HUES48 (cell line): Measurements from ENCODE around the gene N4BP2.
A peak's percentile ranks its signal among the peaks of the same experiment; 100 is the strongest.

Source experiments
- H3K27ac ChIP-seq: one replicate; pipeline ENCODE4 v1.7.0; 2013; ENCODE audit warnings: low read depth, low read length, inconsistent platforms
- H3K27me3 ChIP-seq: 2 replicates; pipeline ENCODE4 v1.6.1; 2013; ENCODE audit warnings: mild to moderate bottlenecking, low read length; ENCODE audit not compliant: control insufficient read depth, insufficient read depth
- H3K36me3 ChIP-seq: 2 replicates; pipeline ENCODE4 v1.6.1; 2013; ENCODE audit warnings: low read length; ENCODE audit not compliant: control insufficient read depth, insufficient read depth
- H3K4me1 ChIP-seq: 2 replicates; pipeline ENCODE4 v1.6.1; 2013; ENCODE audit warnings: mild to moderate bottlenecking, low read length; ENCODE audit not compliant: control insufficient read depth, insufficient read depth
- H3K4me3 ChIP-seq: 2 replicates; pipeline ENCODE4 v1.5.1; 2013; ENCODE audit warnings: mild to moderate bottlenecking, low read depth, low read length
- H3K9ac ChIP-seq: 2 replicates; pipeline ENCODE4 v1.6.1; 2013; ENCODE audit warnings: mild to moderate bottlenecking, low read depth, low read length, moderate library complexity
- H3K9me3 ChIP-seq: 2 replicates; pipeline ENCODE4 v1.6.1; 2013; ENCODE audit warnings: low read length; ENCODE audit not compliant: control insufficient read depth, insufficient read depth

N4BP2 gene

DNA sequence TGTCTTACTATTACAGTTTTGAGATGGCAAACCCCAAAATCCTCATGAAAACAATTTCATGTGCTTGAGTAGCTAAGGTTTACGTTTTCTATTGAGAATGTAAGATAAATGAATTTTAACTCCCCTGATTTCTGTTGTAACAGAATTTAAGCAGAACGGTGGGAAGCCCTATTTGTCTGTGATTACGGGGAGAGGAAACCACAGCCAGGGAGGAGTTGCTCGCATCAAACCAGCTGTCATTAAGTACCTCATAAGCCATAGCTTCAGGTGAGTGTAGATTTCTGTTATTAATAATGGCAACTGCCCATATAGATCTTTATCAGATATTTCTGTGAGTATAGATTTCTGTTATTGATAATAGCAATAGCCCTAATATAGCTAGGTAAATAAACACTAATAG lies 96.0 kb downstream of the N4BP2 start:
- no peaks in the 10 kb centered on the region for H3K4me1 ChIP-seq
- H3K4me3 ChIP-seq, result no peak overlapping the region
- no peaks in the 10 kb centered on the region for H3K27me3 ChIP-seq
- H3K27ac ChIP-seq, result no peak overlapping the region
- H3K9ac ChIP-seq, result no peak overlapping the region
- peaks cover 38% of the 10 kb centered on the region for H3K36me3 ChIP-seq
- peaks cover 6% of the 10 kb centered on the region for H3K9me3 ChIP-seq

DNA sequence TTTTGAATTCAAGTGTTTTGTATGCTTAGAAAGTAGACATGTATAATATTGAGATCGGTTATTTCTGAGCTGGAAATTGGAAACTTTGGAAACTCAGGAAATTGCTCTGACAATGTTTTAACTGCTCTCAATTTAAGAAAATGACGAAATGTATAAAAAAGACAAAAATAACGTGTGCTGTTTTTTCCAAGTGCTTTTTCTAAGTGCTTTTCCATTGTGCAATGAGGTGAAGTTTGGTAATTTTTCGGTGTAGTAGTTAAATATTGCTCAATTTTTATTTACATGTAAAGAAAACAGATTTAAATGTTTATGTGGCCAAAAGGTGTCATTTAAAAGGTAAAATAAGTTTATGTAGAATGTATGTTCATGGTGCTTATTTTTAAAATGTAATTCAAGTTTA lies 100.8 kb downstream of the N4BP2 start:
- Histone ChIP-seq H3K27ac (no peak overlapping the region), H3K4me3 (no peak overlapping the region), H3K9me3 (no peaks in the 10 kb centered on the region), H3K36me3 (peaks cover 21% of the 10 kb centered on the region), H3K9ac (no peak overlapping the region), H3K27me3 (no peaks in the 10 kb centered on the region), H3K4me1 (no peaks in the 10 kb centered on the region)

DNA sequence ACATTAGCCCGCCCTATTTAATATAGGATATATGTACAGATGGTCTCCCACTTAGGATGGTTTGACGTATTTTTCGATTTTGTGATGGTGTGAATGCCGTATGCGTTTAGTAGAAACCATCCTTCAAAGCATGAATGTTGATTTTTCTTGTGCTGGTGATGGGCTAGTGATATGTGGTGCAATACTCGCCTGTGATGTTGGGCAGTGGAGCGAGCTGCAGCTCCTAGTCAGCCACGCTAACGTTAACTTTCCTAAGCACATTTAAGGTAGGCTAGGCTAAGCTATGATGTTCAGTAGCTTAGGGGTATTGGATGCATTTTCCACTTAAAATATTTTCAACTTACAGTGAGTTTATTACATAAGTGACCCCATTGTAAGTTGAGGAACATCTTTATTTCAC lies 103.6 kb downstream of the N4BP2 start:
- Histone ChIP-seq H3K36me3 (no peaks in the 10 kb centered on the region), H3K4me3 (no peak overlapping the region), H3K27ac (no peak overlapping the region), H3K27me3 (no peaks in the 10 kb centered on the region), H3K9ac (no peak overlapping the region), H3K4me1 (0 out of 2 replicates have a peak, but pooled peaks cover 4% of the 10 kb centered on the region), H3K9me3 (no peaks in the 10 kb centered on the region)

DNA sequence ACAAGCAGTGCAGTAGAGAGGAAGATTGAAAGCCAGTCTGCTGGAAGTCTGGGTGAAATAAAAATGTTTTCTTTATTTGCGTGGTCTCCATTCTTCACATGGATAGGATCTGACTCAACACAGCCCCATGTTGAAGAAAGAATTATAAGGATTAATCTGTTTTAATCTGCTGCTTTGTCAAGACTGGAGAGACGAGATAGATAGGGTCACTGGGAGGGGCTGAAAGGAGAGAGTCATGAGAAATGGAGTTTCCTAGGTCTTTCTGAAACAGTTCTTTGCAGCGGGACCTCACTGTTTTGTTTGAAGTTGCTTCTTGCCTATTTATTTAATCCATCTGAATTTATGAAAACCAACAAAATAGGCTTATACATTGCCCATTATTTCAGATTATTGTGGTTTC lies 107.8 kb downstream of the N4BP2 start:
- no peaks in the 10 kb centered on the region for H3K9me3 ChIP-seq
- no peaks in the 10 kb centered on the region for H3K27me3 ChIP-seq
- no peak overlapping the region for H3K9ac ChIP-seq
- H3K4me1 ChIP-seq, result peaks cover 10% of the 10 kb centered on the region; the same call in 1 of the 2 replicates
- no peak overlapping the region for H3K4me3 ChIP-seq
- no peaks in the 10 kb centered on the region for H3K36me3 ChIP-seq
- H3K27ac ChIP-seq, result no peak overlapping the region

DNA sequence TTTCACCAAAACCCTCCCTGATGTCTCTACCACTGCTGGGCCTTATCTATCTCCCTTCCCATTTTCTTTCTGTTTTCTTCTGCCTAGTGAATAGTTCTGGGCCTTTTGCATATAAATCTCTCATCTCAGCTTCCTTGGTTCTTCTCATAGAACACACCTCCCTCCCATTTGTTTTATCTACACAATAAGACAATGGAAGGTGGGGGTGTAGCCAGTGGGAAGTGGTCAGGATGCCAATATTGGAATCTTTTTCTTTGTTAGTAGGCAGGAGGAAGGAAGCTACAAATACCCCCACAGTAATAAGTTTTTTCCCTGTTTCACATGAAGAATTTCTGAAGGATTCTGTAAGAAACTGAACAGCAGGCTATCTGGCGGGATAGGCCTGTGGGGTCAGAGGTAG lies 109.3 kb downstream of the N4BP2 start:
- H3K4me3 ChIP-seq, result no peak overlapping the region
- no peak overlapping the region for H3K27ac ChIP-seq
- H3K27me3 ChIP-seq, result no peaks in the 10 kb centered on the region
- no peaks in the 10 kb centered on the region for H3K9me3 ChIP-seq
- H3K9ac ChIP-seq, result no peak overlapping the region
- no peaks in the 10 kb centered on the region for H3K36me3 ChIP-seq
- H3K4me1 ChIP-seq, result peaks cover 10% of the 10 kb centered on the region; the same call in 1 of the 2 replicates

DNA sequence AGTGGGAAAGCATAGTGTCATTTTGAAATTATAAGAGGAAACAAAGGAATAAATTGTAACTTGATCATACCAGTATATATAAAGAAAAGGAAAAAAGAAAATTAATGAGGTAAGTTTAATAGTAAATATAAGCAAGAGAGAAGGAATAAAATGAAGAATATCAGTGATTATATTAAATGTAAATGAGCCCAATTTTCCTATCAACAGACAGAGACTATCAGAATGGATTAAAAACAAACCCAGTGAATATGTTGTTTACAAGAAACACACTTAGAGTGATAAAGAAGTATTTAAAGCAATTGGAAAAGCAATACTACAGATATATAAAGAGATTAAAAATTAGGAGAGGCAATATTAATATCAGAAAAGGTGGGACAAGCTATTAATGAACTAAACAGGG lies 111.4 kb downstream of the N4BP2 start:
- Histone ChIP-seq H3K27ac (no peak overlapping the region), H3K9me3 (no peaks in the 10 kb centered on the region), H3K4me3 (no peak overlapping the region), H3K36me3 (no peaks in the 10 kb centered on the region), H3K9ac (no peak overlapping the region), H3K27me3 (no peaks in the 10 kb centered on the region), H3K4me1 (peaks cover 10% of the 10 kb centered on the region; the same call in 1 of the 2 replicates)

DNA sequence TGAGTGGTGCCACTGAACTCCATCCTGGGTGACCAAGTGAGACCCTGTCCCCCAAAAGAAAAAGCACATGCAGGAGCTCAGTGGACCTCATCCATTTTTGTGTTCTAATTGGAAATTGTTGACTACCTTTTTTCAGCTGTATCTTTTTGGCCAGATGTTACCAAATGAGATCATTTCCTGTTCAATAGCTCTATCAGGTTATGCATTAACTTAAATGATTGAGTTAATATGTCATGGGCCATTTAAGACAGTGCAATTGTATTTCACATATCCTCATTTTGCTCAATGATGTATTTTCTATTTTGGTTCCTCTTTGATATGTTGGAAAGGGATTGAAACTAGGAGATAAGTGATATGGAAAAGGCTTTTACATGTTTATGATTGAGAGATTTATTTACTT lies 113.9 kb downstream of the N4BP2 start:
- Histone ChIP-seq H3K9ac (no peak overlapping the region), H3K9me3 (no peaks in the 10 kb centered on the region), H3K4me3 (no peak overlapping the region), H3K4me1 (peaks cover 5% of the 10 kb centered on the region; the same call in 1 of the 2 replicates), H3K36me3 (no peaks in the 10 kb centered on the region), H3K27me3 (no peaks in the 10 kb centered on the region), H3K27ac (no peak overlapping the region)

DNA sequence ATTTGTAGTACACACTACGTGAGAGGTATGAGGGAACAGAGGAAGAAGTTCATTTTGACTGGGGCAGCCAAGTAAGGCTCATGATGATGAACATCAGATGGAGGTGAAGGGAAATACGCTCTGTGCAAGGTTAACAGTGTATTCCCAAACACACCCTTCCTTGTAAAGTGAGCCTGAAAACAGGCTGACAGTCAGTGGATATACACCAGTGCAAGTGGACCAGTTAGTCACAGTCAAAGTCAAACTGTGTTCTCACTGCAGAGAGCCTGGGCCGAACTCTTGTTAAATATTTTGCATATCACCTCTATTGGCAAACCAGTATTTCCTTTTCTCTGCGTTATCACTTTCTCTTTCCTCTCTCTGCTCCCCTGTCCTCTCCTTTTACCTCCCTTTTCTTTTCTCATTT lies 116.8 kb downstream of the N4BP2 start:
- no peak overlapping the region for H3K9ac ChIP-seq
- no peaks in the 10 kb centered on the region for H3K36me3 ChIP-seq
- H3K9me3 ChIP-seq, result no peaks in the 10 kb centered on the region
- no peak overlapping the region for H3K4me3 ChIP-seq
- no peaks in the 10 kb centered on the region for H3K27me3 ChIP-seq
- no peak overlapping the region for H3K27ac ChIP-seq
- H3K4me1 ChIP-seq, result peaks cover 8% of the 10 kb centered on the region

DNA sequence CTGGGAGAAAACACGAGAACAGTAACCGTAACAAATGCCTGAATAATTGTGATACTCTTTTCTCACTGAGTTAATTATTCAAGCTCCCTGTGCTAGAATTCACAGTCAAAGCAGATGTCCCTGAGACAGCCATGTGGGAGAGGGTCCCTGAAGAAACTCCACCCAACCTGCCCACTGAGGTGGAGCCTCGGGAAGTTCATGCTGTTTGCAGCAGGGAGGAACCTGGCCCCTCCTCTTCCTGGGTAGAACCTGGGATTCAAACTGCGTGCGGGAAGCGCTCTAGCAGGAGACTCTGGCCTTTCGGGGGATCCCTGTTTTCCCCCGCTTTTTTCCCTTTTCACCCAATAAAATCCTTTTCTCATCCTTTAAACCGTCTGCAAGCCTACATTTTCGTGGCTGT lies 120.0 kb downstream of the N4BP2 start:
- no peak overlapping the region for H3K9ac ChIP-seq

DNA sequence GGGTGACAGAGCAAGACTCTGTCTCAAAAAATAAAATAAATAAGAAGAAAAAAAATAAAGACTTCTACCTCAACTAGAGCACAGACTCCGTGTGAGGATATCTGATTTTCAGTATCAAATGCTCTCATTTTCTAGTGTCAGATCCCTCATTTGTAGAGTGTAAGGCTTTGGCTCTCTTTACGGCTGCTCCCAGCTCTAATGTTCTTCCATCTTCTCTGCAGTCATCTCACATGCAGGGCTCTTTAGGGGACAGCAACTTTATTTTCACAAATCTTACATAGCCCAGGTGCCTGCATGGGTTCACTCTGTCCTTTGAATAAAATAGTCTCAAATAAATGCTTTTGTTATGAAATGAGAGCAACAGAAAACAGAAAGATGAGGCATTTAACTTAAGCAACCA lies 120.9 kb downstream of the N4BP2 start:
- Histone ChIP-seq H3K36me3 (no peaks in the 10 kb centered on the region), H3K27ac (no peak overlapping the region), H3K4me1 (peaks cover 8% of the 10 kb centered on the region), H3K4me3 (no peak overlapping the region), H3K27me3 (no peaks in the 10 kb centered on the region), H3K9ac (no peak overlapping the region), H3K9me3 (no peaks in the 10 kb centered on the region)

More for the DNA sequence above, 120.0 kb downstream of the N4BP2 start:
- Histone ChIP-seq H3K27ac (peak overlapping the region; percentile 7), H3K4me3 (no peak overlapping the region), H3K4me1 (peaks cover 8% of the 10 kb centered on the region), H3K9me3 (no peaks in the 10 kb centered on the region), H3K27me3 (no peaks in the 10 kb centered on the region), H3K36me3 (no peaks in the 10 kb centered on the region)

DNA sequence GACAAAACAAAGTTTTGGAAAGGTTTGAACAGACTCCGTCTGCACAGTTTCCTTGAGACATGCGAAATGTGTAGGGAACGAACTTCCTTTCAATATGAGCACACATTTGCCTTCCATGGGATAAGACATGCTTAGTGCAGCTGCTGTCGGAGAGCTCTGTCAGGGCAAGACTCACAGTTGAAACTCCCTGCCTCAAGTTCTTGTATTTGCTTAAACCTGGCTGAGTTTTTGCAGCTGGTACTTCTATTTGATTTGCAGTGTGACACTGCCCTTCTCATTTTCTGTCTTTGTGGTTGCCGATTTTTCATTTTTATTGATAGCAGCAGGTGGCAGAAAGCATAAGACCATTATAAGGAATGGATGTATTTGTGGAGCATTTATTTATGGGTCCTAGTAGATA lies 122.0 kb downstream of the N4BP2 start:
- Histone ChIP-seq H3K9me3 (no peaks in the 10 kb centered on the region), H3K9ac (no peak overlapping the region), H3K27me3 (no peaks in the 10 kb centered on the region), H3K36me3 (no peaks in the 10 kb centered on the region), H3K4me1 (peaks cover 8% of the 10 kb centered on the region), H3K4me3 (no peak overlapping the region), H3K27ac (no peak overlapping the region)

DNA sequence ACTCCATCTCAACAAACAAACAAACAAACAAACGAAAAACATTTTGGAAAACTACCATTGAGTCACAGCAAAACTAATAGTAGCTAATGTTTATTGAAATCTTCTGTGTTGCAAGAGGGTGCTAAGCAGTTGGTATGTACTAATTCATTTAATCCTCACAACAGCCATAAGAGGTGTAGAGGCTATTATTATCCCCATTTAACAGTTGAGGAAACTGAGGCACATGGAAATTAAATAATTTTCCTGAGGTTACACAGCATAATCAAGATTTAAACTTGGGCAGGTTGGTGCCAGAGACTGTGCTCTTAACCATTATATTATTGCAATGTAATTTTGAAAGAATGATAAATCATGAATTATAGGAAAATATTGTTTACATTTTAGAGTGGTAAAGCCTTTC lies 122.7 kb downstream of the N4BP2 start:
- Histone ChIP-seq H3K9me3 (no peaks in the 10 kb centered on the region), H3K4me3 (no peak overlapping the region), H3K27me3 (no peaks in the 10 kb centered on the region), H3K9ac (no peak overlapping the region), H3K4me1 (peaks cover 8% of the 10 kb centered on the region), H3K36me3 (no peaks in the 10 kb centered on the region), H3K27ac (no peak overlapping the region)
